Measurements from ENCODE around the gene KMT2E. TPM values are rescaled to one million over a fixed set of nuclear protein-coding genes. Genes with fewer than 3 reads are reported as not detected.

The KMT2E gene
- polyA plus RNA-seq, 1 experiment: 4.4 TPM

- no peak for DNase-seq (ENCODE audit: low read depth)
- CTCF ChIA-PET: interaction anchor here (1.0 kb wide), 1 partner anchor 14 kb away, joined by 4 read pairs; no protein-coding TSS in a partner anchor
- no peaks in the 10 kb centered on the region for H3K27me3 ChIP-seq (ENCODE audit: control insufficient read depth, insufficient read depth, low read length)
- POLR2A ChIA-PET: no interaction called here
- no peak for TF ChIP-seq CTCF (IDR thresholded peaks at IDR 0.05; ENCODE audit: insufficient read depth, low read depth, low read length)
- H3K36me3 ChIP-seq (ENCODE audit: control insufficient read depth, insufficient read depth, low read length): no peaks in the 10 kb centered on the region
- no peak overlapping the region for H3K4me3 ChIP-seq (ENCODE audit: low read depth, low read length)
These were observed 16.4 kb downstream of the KMT2E start for GRCh38 chr7:105030447-105030846.

- ChIA-PET CTCF (no interaction called here), POLR2A (no interaction called here)
- no peaks in the 10 kb centered on the region for H3K36me3 ChIP-seq (ENCODE audit: control insufficient read depth, insufficient read depth, low read length)
- TF ChIP-seq CTCF (IDR thresholded peaks at IDR 0.05; ENCODE audit: insufficient read depth, low read depth, low read length): no peak
- H3K4me3 ChIP-seq (ENCODE audit: low read depth, low read length): no peak overlapping the region
- no peaks in the 10 kb centered on the region for H3K27me3 ChIP-seq (ENCODE audit: control insufficient read depth, insufficient read depth, low read length)
- DNase-seq (ENCODE audit: low read depth): no peak
These were observed 18.7 kb downstream of the KMT2E start for GRCh38 chr7:105032553-105033214.

- ChIA-PET CTCF (no interaction called here), POLR2A (no interaction called here)
- Histone ChIP-seq H3K4me3 (ENCODE audit: low read depth, low read length) (no peak overlapping the region), H3K36me3 (ENCODE audit: control insufficient read depth, insufficient read depth, low read length) (no peaks in the 10 kb centered on the region), H3K27me3 (ENCODE audit: control insufficient read depth, insufficient read depth, low read length) (no peaks in the 10 kb centered on the region)
- DNase-seq (ENCODE audit: low read depth): no peak
- TF ChIP-seq CTCF (IDR thresholded peaks at IDR 0.05; ENCODE audit: insufficient read depth, low read depth, low read length): no peak
These were observed 21.3 kb downstream of the KMT2E start for GRCh38 chr7:105035349-105035748.

GRCh38 chr7:105036217-105037168, 22.5 kb downstream of the KMT2E start:
- DNase-seq (ENCODE audit: low read depth): no peak
- Histone ChIP-seq H3K27me3 (ENCODE audit: control insufficient read depth, insufficient read depth, low read length) (no peaks in the 10 kb centered on the region), H3K4me3 (ENCODE audit: low read depth, low read length) (no peak overlapping the region), H3K36me3 (ENCODE audit: control insufficient read depth, insufficient read depth, low read length) (no peaks in the 10 kb centered on the region; the same call in 1 of the 2 replicates)
- POLR2A ChIA-PET: no interaction called here
- CTCF ChIA-PET: interaction anchor here (1.3 kb wide), 1 partner anchor 113 kb away, joined by 3 read pairs; no protein-coding TSS in a partner anchor
- TF ChIP-seq CTCF (IDR thresholded peaks at IDR 0.05; ENCODE audit: insufficient read depth, low read depth, low read length): no peak

- H3K4me3 ChIP-seq (ENCODE audit: low read depth, low read length): no peak overlapping the region
- no peak for DNase-seq (ENCODE audit: low read depth)
- CTCF ChIA-PET: no interaction called here
- peaks cover 1% of the 10 kb centered on the region; the same call in 1 of the 2 replicates for H3K36me3 ChIP-seq (ENCODE audit: control insufficient read depth, insufficient read depth, low read length)
- H3K27me3 ChIP-seq (ENCODE audit: control insufficient read depth, insufficient read depth, low read length): no peaks in the 10 kb centered on the region
- TF ChIP-seq CTCF (IDR thresholded peaks at IDR 0.05; ENCODE audit: insufficient read depth, low read depth, low read length): no peak
- POLR2A ChIA-PET: no interaction called here
These were observed 23.3 kb downstream of the KMT2E start for GRCh38 chr7:105037319-105037718.

Data from BJ (cell line).